Upper lobe of right lung (tissue), 1 donor: ENCODE measurements around the gene PTPRG. TPM values are rescaled to one million over a fixed set of nuclear protein-coding genes. Genes with fewer than 3 reads are reported as not detected.

ENCODE experiments used
- ATAC-seq: fragments of 200-7000 bp; cut with Tn5 transposase; one replicate; pipeline ENCODE4 v1.9.1; 2020; ENCODE audit warnings: mild to moderate bottlenecking, moderate library complexity
- DNase-seq: peaks from one replicate; pipeline ENCODE4 v3.0.0-alpha.2; 2020
- H3K27ac ChIP-seq: fragments of 200-600 bp; one replicate; pipeline ENCODE4 v1.8.0; 2022
- H3K27me3 ChIP-seq: fragments of 200-600 bp; one replicate; pipeline ENCODE4 v1.8.0; 2022; ENCODE audit warnings: mild to moderate bottlenecking
- H3K36me3 ChIP-seq: fragments of 200-600 bp; one replicate; pipeline ENCODE4 v1.8.0; 2022
- H3K4me1 ChIP-seq: fragments of 200-600 bp; one replicate; pipeline ENCODE4 v1.8.0; 2022
- H3K4me3 ChIP-seq: fragments of 200-600 bp; one replicate; pipeline ENCODE4 v1.8.0; 2022; ENCODE audit warnings: mild to moderate bottlenecking
- H3K9me3 ChIP-seq: fragments of 200-600 bp; one replicate; pipeline ENCODE4 v1.8.0; 2022
- CTCF ChIP-seq: fragments of 200-600 bp; IDR thresholded peaks from one replicate; pipeline ENCODE4 v1.8.0; 2022; ENCODE audit warnings: antibody characterized with exemption
- intact Hi-C: fragments of 100-400 bp; cut with DNase I; formaldehyde crosslinking; loops from one replicate; pipeline ENCODE4 v1.11.0; 2022
- total RNA-seq: library from RNA; stranded (reverse); fragmentation: NEBNext Ultra II Directional; extraction: Animal tissue kit (Norgen Biotek cat#: 25700); gene quantifications from one replicate; pipeline ENCODE4 v1.2.1, GENCODE V29; 2021
- donor health status: DM: no; HTN: yes; CAD: no; lungs with severe emphysema.

The PTPRG gene
- total RNA-seq, 1 donor from 2014 or later: 86.7 TPM

GRCh38 chr3:62203561-62203960 lies 642.2 kb downstream of the PTPRG start:
- H3K4me1 ChIP-seq: no peaks in the 10 kb centered on the region
- H3K27me3 ChIP-seq: no peaks in the 10 kb centered on the region
- peak; percentile 8 for ATAC-seq
- intact Hi-C loops: no loop called here
- no peak for DNase-seq
- H3K4me3 ChIP-seq: no peak overlapping the region
- no peak overlapping the region for H3K27ac ChIP-seq
- H3K9me3 ChIP-seq: no peaks in the 10 kb centered on the region
- H3K36me3 ChIP-seq: peaks cover 10% of the 10 kb centered on the region
- no peak for TF ChIP-seq CTCF

GRCh38 chr3:62207197-62207596 lies 645.8 kb downstream of the PTPRG start:
- peaks cover 10% of the 10 kb centered on the region for H3K36me3 ChIP-seq
- no peak for TF ChIP-seq CTCF
- H3K4me1 ChIP-seq: no peaks in the 10 kb centered on the region
- H3K4me3 ChIP-seq: no peak overlapping the region
- H3K27me3 ChIP-seq: no peaks in the 10 kb centered on the region
- H3K27ac ChIP-seq: no peak overlapping the region
- no peaks in the 10 kb centered on the region for H3K9me3 ChIP-seq
- DNase-seq (no peak), ATAC-seq (no peak)
- intact Hi-C loops: no loop called here

- H3K27me3 ChIP-seq: no peaks in the 10 kb centered on the region
- no peak for TF ChIP-seq CTCF
- ATAC-seq: no peak
- no peak for DNase-seq
- H3K27ac ChIP-seq: no peak overlapping the region
- peaks cover 9% of the 10 kb centered on the region for H3K36me3 ChIP-seq
- no peaks in the 10 kb centered on the region for H3K9me3 ChIP-seq
- no peaks in the 10 kb centered on the region for H3K4me1 ChIP-seq
- intact Hi-C loops: no loop called here
- H3K4me3 ChIP-seq: no peak overlapping the region
Observed at GRCh38 chr3:62208385-62208784, 647.0 kb downstream of the PTPRG start.

- Histone ChIP-seq H3K4me3 (no peak overlapping the region), H3K36me3 (peaks cover 2% of the 10 kb centered on the region), H3K27me3 (no peaks in the 10 kb centered on the region), H3K27ac (no peak overlapping the region), H3K4me1 (no peaks in the 10 kb centered on the region), H3K9me3 (no peaks in the 10 kb centered on the region)
- intact Hi-C loops: no loop called here
- ATAC-seq (no peak), DNase-seq (no peak)
- TF ChIP-seq CTCF: no peak
Observed at GRCh38 chr3:62209101-62209500, 647.7 kb downstream of the PTPRG start.

GRCh38 chr3:62210011-62210410 lies 648.6 kb downstream of the PTPRG start:
- intact Hi-C loops: no loop called here
- TF ChIP-seq CTCF: no peak
- H3K27ac ChIP-seq: no peak overlapping the region
- ATAC-seq (no peak), DNase-seq (no peak)
- H3K9me3 ChIP-seq: no peaks in the 10 kb centered on the region
- H3K4me1 ChIP-seq: no peaks in the 10 kb centered on the region
- no peak overlapping the region for H3K4me3 ChIP-seq
- H3K27me3 ChIP-seq: no peaks in the 10 kb centered on the region
- H3K36me3 ChIP-seq: no peaks in the 10 kb centered on the region
